GM23338 (cell line): ENCODE measurements around the gene C8G. TPM values are rescaled to one million over a fixed set of nuclear protein-coding genes. Genes with fewer than 3 reads are reported as not detected.

Experiments used
- ATAC-seq: fragments of 200-7000 bp; cut with Tn5 transposase; 3 replicates; pipeline ENCODE4 v1.9.1; 2020
- DNase-seq: peaks from one replicate; pipeline ENCODE4 v3.0.0-alpha.2; 2015; ENCODE audit warnings: low spot score
- H2AFZ ChIP-seq: fragments of 200-600 bp; sonication (generic); 2 replicates; pipeline ENCODE4 v1.8.0; 2016; ENCODE audit warnings: antibody characterized with exemption, mild to moderate bottlenecking, moderate library complexity
- H3F3A ChIP-seq: fragments of 200-600 bp; sonication (generic); replicated peaks from 2 replicates; pipeline ENCODE4 v1.8.0; 2017; ENCODE audit warnings: antibody characterized with exemption, mixed run types, low read depth
- H3K27ac ChIP-seq: fragments of 200-600 bp; sonication (generic); 2 replicates; pipeline ENCODE4 v1.6.1; 2016; ENCODE audit warnings: low read depth
- H3K27me3 ChIP-seq: fragments of 200-600 bp; sonication (generic); 2 replicates; pipeline ENCODE4 v1.8.0; 2016; ENCODE audit warnings: mild to moderate bottlenecking, mixed run types, moderate library complexity; ENCODE audit not compliant: insufficient read depth
- H3K36me3 ChIP-seq: fragments of 200-600 bp; sonication (generic); 2 replicates; pipeline ENCODE4 v1.8.0; 2016; ENCODE audit warnings: mild to moderate bottlenecking; ENCODE audit not compliant: insufficient read depth
- H3K4me1 ChIP-seq: fragments of 200-600 bp; sonication (generic); 2 replicates; pipeline ENCODE4 v1.8.0; 2016; ENCODE audit warnings: mild to moderate bottlenecking, moderate library complexity; ENCODE audit not compliant: insufficient read depth
- H3K4me2 ChIP-seq: fragments of 200-600 bp; sonication (generic); 2 replicates; pipeline ENCODE4 v1.7.1; 2017; ENCODE audit warnings: mixed run types
- H3K4me3 ChIP-seq: fragments of 200-600 bp; sonication (generic); 2 replicates; pipeline ENCODE4 v1.6.1; 2016; ENCODE audit warnings: mixed run types
- H3K79me2 ChIP-seq: fragments of 200-600 bp; sonication (generic); replicated peaks from 2 replicates; pipeline ENCODE4 v1.8.0; 2017; ENCODE audit warnings: mild to moderate bottlenecking; ENCODE audit not compliant: insufficient read depth
- H3K9me2 ChIP-seq: fragments of 200-600 bp; sonication (generic); 2 replicates; pipeline ENCODE4 v1.8.0; 2017; ENCODE audit not compliant: insufficient read depth
- H4K20me1 ChIP-seq: fragments of 200-600 bp; sonication (generic); replicated peaks from 2 replicates; pipeline ENCODE4 v1.8.0; 2017; ENCODE audit warnings: mild to moderate bottlenecking; ENCODE audit not compliant: insufficient read depth
- H3K27ac Mint-ChIP-seq: 2 replicates; pipeline ENCODE4 v1.8.0; 2020; ENCODE audit warnings: inconsistent platforms, mild to moderate bottlenecking, moderate library complexity, mixed read lengths
- H3K27me3 Mint-ChIP-seq: 3 replicates; pipeline ENCODE4 v1.8.0; 2022; ENCODE audit warnings: low read depth, mild to moderate bottlenecking, moderate library complexity, mixed read lengths, inconsistent platforms; ENCODE audit not compliant: insufficient read depth, poor library complexity
- H3K36me3 Mint-ChIP-seq: 3 replicates; pipeline ENCODE4 v1.8.0; 2021; ENCODE audit warnings: low read depth, mild to moderate bottlenecking, inconsistent platforms, moderate library complexity, mixed read lengths
- H3K4me1 Mint-ChIP-seq: 3 replicates; pipeline ENCODE4 v1.8.0; 2020; ENCODE audit warnings: mild to moderate bottlenecking, inconsistent platforms, mixed read lengths
- H3K4me3 Mint-ChIP-seq: 3 replicates; pipeline ENCODE4 v1.8.0; 2021; ENCODE audit warnings: moderate library complexity, mild to moderate bottlenecking, inconsistent platforms, mixed read lengths
- H3K9me3 Mint-ChIP-seq: 3 replicates; pipeline ENCODE4 v1.8.0; 2020; ENCODE audit warnings: moderate library complexity, mild to moderate bottlenecking, inconsistent platforms, mixed read lengths
- CREB1 ChIP-seq: fragments of 250-450 bp; sonication (Bioruptor Pico); IDR thresholded peaks from 2 replicates; pipeline ENCODE4 v1.5.0; 2020; ENCODE audit warnings: low read depth, mild to moderate bottlenecking, moderate library complexity
- CTCF ChIP-seq, 2 experiments: fragments of 200-600 bp in 1 of 2; sonication (generic) in 1 of 2; conservative IDR thresholded peaks; 2 replicates each; pipeline versions ENCODE4 v1.5.1 to v1.6.1; 2016 to 2017; ENCODE audit warnings: antibody characterized with exemption in 2 of 2, low read depth in 2 of 2, mild to moderate bottlenecking in 2 of 2, moderate library complexity in 1 of 2
- ETS1 ChIP-seq: IDR thresholded peaks from 2 replicates; pipeline ENCODE4 v1.6.1; 2016; ENCODE audit warnings: antibody characterized with exemption
- JUNB ChIP-seq: IDR thresholded peaks from one replicate; pipeline ENCODE4 v1.6.1; 2016; ENCODE audit warnings: antibody characterized with exemption; ENCODE audit not compliant: unreplicated experiment
- POLR2AphosphoS5 ChIP-seq: IDR thresholded peaks from 2 replicates; pipeline ENCODE4 v1.6.1; 2016; ENCODE audit warnings: antibody characterized with exemption, low read depth
- ZNF114 ChIP-seq: fragments of 250-450 bp; sonication (Bioruptor Pico); IDR thresholded peaks from 2 replicates; pipeline ENCODE4 v1.5.0; 2020; ENCODE audit warnings: mild to moderate bottlenecking, moderate library complexity
- ZNF462 ChIP-seq: fragments of 250-450 bp; sonication (Bioruptor Pico); IDR thresholded peaks from 2 replicates; pipeline ENCODE4 v1.5.0; 2020; ENCODE audit warnings: mild to moderate bottlenecking, moderate library complexity
- polyA plus RNA-seq: library from polyadenylated mRNA; unstranded; fragments of >200 nt; fragmentation: Nextera tagmentation; extraction: Ambion mirVana; gene quantifications from 2 replicates; pipeline ENCODE4 v1.2.1, GENCODE V29; 2016
- total RNA-seq: library from RNA; depleted of rRNA; stranded (reverse); fragments of >200 nt; shearing (Covaris generic); gene quantifications from 2 replicates; pipeline ENCODE4 v1.2.3, GENCODE V29; 2014

Gene C8G
- total and polyA plus RNA-seq, 2 experiments from 2014 or later, result not detected

- peak overlapping the region; percentile 80 for H3K4me3 Mint-ChIP-seq
- Histone ChIP-seq H3K4me3 (peak overlapping the region; percentile 72), H2AFZ (peak overlapping the region; percentile 88), H3K4me1 (peaks cover 9% of the 10 kb centered on the region), H3K9me2 (no peaks in the 10 kb centered on the region), H3K27me3 (no peaks in the 10 kb centered on the region), H3F3A (no peaks in the 10 kb centered on the region; the same call in 1 of the 2 replicates), H4K20me1 (no peaks in the 10 kb centered on the region), H3K27ac (no peak overlapping the region), H3K79me2 (no peaks in the 10 kb centered on the region), H3K36me3 (no peaks in the 10 kb centered on the region), H3K4me2 (peak overlapping the region; percentile 89)
- peak; percentile 97 for DNase-seq
- peak; percentile 95 for TF ChIP-seq POLR2AphosphoS5
- no peak for TF ChIP-seq ZNF114
- peak in 1 of 2 experiments; percentile 13; a peak in 1 of 4 replicates for TF ChIP-seq CTCF (conservative IDR thresholded peaks at IDR 0.05; ENCODE audit: low read depth in 2 of 2)
- TF ChIP-seq ETS1, result no peak
- TF ChIP-seq ZNF462 (CRISPR knock-in tag), result no peak
- TF ChIP-seq CREB1 (CRISPR knock-in tag), result peak; percentile 49
- no peak for TF ChIP-seq JUNB
- peak; percentile 80 for ATAC-seq
- no peaks in the 10 kb centered on the region for H3K9me3 Mint-ChIP-seq
- H3K36me3 Mint-ChIP-seq, result no peaks in the 10 kb centered on the region
- H3K27ac Mint-ChIP-seq, result 0 out of 2 replicates have a peak overlapping the region, but pooled peaks have one; percentile 70
- peaks cover 6% of the 10 kb centered on the region for H3K27me3 Mint-ChIP-seq
- H3K4me1 Mint-ChIP-seq, result peaks cover 6% of the 10 kb centered on the region; the same call in 2 of the 3 replicates
These were observed 5.0 kb downstream of the C8G start for GRCh38 chr9:136949817-136950655.
